ENCODE data around the gene SPTAN1.
"Not testable (repeated sequence)": the region's sequence is repeated elsewhere in the genome, so short reads cannot be mapped to it uniquely, and the experiment has no call there.

- TF ChIP-seq CTCF, EZH2phosphoT487 (IDR thresholded peaks at IDR 0.05; ENCODE audit: low read length): not testable (repeated sequence)
These were observed 32.8 kb downstream of the SPTAN1 start for GRCh38 chr9:128585155-128585554.
